Right lobe of liver (tissue), 4 donors: ENCODE data around the gene DNAH17.

Experiments
- CTCF ChIP-seq, 4 donors: fragments of 200-600 bp in 3 of 4; fragments of 450-650 bp in 1 of 4; IDR thresholded peaks; one replicate each; pipeline versions ENCODE4 v1.5.1 to v1.8.0; 2016 to 2022; ENCODE audit warnings: antibody characterized with exemption in 4 of 4, mild to moderate bottlenecking in 2 of 4
- POLR2A ChIP-seq: fragments of 450-650 bp; IDR thresholded peaks from one replicate; pipeline ENCODE4 v1.6.1; 2017; ENCODE audit warnings: antibody characterized with exemption, mild to moderate bottlenecking
- donor health status: DM: no; HTN: no; CAD: no.
- donor health status: DM: no; HTN: no; CAD: no.
- donor health status: DM: no; HTN: yes; CAD: no.

- no peak for TF ChIP-seq CTCF (IDR thresholded peaks at IDR 0.05)
- no peak for TF ChIP-seq POLR2A
These were observed 105.6 kb downstream of the DNAH17 start for GRCh38 chr17:78471635-78472034.
